ENCODE measurements around the gene BMP2K.

Gene BMP2K

GRCh38 chr4:78776079-78776728, at the start of gene BMP2K:
BMP2K (plus strand) TSS chr4:78776350; CDS start chr4:78776544, 194 bp downstream.
- DNase-seq, result peak; percentile 35

- DNase-seq, result no peak
These were observed 49.6 kb upstream of the BMP2K start for GRCh38 chr4:78726546-78726945.

GRCh38 chr4:78732332-78733104, 43.6 kb upstream of the BMP2K start:
- no peak for DNase-seq

- no peak for DNase-seq
These were observed 41.5 kb upstream of the BMP2K start for GRCh38 chr4:78734441-78735162.

- no peak for DNase-seq
These were observed 40.5 kb upstream of the BMP2K start for GRCh38 chr4:78735697-78736096.

GRCh38 chr4:78737035-78737434, 39.1 kb upstream of the BMP2K start:
- DNase-seq, result no peak

GRCh38 chr4:78737973-78738372, 38.2 kb upstream of the BMP2K start:
- no peak for DNase-seq

GRCh38 chr4:78742300-78742699, 33.9 kb upstream of the BMP2K start:
- no peak for DNase-seq

GRCh38 chr4:78747475-78747922, 28.7 kb upstream of the BMP2K start:
- no peak for DNase-seq

GRCh38 chr4:78748381-78748780, 27.8 kb upstream of the BMP2K start:
- DNase-seq, result no peak

- DNase-seq, result no peak
These were observed 26.7 kb upstream of the BMP2K start for GRCh38 chr4:78749258-78749971.

GRCh38 chr4:78749972-78750727, 26.0 kb upstream of the BMP2K start:
- no peak for DNase-seq

GRCh38 chr4:78753091-78753490, 23.1 kb upstream of the BMP2K start:
- no peak for DNase-seq

- no peak for DNase-seq
These were observed 21.3 kb upstream of the BMP2K start for GRCh38 chr4:78754872-78755271.

- DNase-seq, result no peak
These were observed 20.0 kb upstream of the BMP2K start for GRCh38 chr4:78756137-78756536.

- DNase-seq, result no peak
These were observed 19.4 kb upstream of the BMP2K start for GRCh38 chr4:78756776-78757175.

- DNase-seq, result no peak
These were observed 18.6 kb upstream of the BMP2K start for GRCh38 chr4:78757574-78757973.

GRCh38 chr4:78758085-78758484, 18.1 kb upstream of the BMP2K start:
- no peak for DNase-seq

- no peak for DNase-seq
These were observed 13.6 kb upstream of the BMP2K start for GRCh38 chr4:78762529-78762928.

- no peak for DNase-seq
These were observed 12.9 kb upstream of the BMP2K start for GRCh38 chr4:78763251-78763650.

- no peak for DNase-seq
These were observed 12.3 kb upstream of the BMP2K start for GRCh38 chr4:78763763-78764387.

- DNase-seq, result no peak
These were observed 11.6 kb upstream of the BMP2K start for GRCh38 chr4:78764498-78764961.

All from NCI-H1048 (cell line).